HS-27A (cell line): Measurements from ENCODE around the gene PTPRT.

Experiments
- DNase-seq: peaks from one replicate; pipeline ENCODE4 v3.0.0-alpha.2; 2012; ENCODE audit warnings: low read depth, missing footprints

The PTPRT gene

GRCh38 chr20:42611889-42612837 lies 577.5 kb downstream of the PTPRT start:
- DNase-seq = no peak

DNA sequence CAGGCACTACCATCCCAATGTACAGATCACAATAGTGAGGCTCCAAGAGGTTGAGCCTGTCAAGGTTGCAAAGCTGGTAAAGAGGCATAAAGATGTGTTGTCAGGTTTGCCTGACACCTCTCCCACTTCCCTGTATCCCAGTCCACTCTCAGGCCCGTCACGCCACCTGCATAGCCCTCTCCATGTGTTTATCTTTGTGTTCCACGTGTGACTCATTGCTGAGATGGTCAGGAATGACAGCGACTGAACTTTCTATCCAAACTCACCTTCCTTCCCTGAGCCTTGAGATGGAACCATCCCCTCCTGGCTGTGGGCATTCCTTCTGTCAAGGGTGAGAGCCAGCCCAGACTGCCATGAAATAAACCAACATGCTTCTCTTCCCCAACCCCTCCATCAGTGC lies 578.3 kb downstream of the PTPRT start:
- DNase-seq = no peak

DNA sequence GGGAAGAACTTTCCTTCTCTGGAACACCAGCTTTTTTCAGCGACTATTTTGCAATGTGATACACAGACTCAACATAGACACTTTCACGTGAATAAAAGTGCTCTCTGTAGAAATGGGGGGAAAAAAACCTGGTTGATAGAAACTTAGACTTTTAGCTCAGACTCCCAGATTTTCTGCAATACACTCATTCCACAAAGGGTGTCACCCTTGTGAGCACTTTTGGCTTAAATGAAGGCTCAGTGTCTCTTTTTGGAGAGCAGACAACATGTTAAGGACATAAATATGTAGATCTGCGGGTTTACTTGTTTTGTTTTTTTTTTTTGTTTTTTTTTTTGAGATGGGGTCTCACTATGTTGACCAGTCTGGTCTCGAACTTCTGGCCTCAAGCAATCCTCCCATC lies 579.6 kb downstream of the PTPRT start:
- no peak for DNase-seq

DNA sequence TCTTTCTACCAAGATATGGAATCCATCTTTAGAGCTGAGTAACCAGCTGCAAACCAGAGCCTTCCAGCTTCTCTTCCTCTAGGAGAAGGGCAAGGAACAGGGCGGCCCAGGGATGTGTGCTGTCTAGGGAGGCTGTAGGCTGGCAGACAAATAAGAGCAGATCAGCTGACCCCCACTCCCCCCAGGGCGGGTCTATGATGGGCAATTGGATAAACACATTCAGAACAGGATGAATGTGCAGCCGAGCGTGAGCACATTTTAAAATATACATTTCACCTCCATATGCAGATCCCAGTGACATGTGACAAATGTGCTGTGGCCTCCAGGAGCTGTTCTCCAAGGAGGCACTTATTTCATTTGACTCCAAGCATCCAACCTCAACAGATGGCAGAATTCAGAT lies 580.1 kb downstream of the PTPRT start:
- no peak for DNase-seq

DNA sequence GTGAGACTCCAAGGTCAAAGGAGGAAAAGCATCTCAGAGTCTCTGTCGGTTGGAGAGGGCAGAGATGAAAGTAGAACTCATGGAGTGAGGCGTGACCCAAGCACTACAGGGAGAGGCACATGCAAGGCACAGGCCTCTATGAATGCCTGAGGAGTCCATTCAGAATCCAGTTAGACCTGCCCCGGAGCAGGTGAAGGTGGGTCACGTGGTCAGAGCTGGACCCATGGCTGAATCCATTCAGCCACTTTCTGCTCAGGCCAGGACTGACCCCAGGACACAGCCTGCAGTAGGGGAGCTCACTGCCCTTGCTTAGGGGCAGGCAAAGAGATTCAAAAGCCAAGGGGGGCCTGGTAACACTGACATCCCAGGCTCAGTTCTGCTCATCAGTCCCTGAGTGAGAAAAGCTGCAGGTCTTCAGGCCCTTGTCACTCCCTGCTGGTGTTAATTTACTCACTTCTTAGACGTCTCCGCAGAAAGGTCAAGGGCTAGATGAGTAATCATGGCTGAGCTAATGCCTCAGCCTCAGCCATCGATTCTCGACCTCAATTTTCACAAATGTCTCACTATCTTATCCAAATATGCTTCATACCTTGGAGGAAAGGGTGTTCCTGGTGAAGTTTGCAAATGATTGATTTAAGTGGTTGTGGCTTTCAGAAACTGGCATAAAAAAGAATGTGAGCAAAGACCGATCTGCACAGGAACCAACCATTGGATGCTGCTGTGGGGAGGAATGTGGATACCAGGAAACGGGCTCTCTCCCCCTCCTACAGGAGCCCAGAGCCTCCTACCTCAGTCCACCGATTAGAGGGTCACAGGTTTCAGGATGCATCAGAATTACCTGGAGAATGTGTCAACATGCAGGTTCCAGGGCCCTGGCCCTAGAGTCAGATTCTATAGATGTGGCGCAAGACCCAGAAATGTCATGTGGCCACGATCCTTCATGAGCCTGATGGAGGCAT lies 584.4 kb downstream of the PTPRT start:
- no peak for DNase-seq

DNA sequence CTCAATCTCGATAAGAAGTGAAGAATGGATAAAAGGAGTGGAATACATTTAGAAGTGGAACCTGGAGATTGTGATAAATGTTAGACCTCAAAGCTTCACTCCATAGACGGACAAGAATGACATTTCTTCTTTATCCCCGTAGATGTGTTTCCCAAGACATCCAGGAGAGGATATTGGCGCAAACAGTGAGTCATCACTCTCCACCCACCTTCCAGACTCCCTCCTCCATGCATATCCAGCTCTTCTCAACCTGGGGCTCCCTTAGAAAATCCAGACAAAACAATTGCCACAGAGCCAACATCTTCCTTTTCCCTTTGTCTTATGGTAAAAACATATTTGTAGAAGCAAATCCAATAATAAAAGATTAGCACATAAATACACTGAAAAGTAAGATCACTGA lies 586.1 kb downstream of the PTPRT start:
- no peak for DNase-seq

GRCh38 chr20:42598581-42598980 lies 591.1 kb downstream of the PTPRT start:
- DNase-seq = no peak

DNA sequence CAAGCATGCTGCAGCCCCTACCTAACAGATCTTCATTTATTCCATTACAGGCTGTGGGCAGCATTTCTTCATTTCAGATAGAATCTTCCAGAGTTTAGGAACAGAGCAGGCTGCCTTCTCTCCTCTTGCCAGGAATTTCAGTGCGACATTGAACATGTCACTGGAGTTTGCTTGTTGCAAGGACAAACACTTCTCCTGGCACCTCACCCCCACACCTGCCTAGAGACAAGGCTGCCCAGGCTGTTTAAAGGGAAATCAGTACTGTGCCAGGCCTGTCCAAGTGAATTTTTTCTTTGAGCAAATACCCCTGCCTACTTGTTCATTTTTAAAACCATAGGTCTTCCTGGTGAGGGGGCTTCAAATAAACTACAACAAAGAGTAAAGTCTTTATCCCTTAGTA lies 594.1 kb downstream of the PTPRT start:
- DNase-seq = no peak

GRCh38 chr20:42594659-42595058 lies 595.0 kb downstream of the PTPRT start:
- no peak for DNase-seq

- no peak for DNase-seq
Measured at GRCh38 chr20:42594011-42594410, 595.7 kb downstream of the PTPRT start.

DNA sequence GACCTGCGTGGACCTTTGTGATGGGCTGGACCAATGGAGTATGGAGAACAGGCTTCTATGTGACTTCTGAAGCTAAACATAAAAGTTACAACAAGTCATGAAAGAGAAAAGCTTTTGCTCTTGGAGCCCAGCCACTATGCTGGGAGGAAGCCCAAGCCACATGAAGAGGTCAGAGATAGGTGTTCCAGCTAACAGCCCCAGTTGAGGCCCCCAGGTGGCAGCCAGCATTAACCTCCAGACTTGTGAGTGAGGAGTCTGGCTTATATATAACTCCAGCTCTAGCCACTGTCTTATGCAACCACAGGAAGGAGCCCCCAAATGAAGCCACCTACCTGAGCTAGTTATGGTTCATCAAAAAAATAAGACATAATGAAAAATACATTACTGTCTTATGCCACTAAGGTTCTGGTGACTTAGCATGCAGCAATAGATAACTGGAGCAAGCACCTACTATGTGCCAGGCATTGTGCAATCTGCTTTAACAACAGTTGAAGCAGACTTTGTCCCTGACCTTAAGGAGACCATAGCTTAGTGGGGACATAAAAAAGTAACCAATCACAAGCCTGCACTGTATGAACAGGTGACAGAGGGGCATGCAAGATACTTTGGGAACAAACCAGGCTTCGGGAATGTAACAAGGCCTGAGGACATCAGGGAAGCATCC lies 599.6 kb downstream of the PTPRT start:
- no peak for DNase-seq

DNA sequence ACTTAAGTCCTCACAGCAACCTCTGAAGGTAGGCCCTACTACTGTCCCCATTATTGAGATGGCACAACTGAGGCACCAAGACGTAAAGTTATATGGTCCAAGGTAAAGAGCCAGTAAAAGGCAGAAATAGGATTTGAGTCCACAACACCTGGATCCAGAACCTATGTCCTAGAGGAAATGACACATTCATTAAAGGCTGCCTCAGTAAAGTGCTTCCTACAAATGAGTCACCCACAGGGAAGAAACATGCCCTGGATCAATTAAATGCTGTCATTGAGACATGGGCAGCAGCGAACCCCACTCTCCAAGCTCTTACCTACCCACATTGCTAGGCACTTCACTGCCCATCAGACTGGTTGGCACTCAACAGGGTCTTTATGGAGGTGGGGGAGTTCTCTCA lies 600.9 kb downstream of the PTPRT start:
- no peak for DNase-seq

DNA sequence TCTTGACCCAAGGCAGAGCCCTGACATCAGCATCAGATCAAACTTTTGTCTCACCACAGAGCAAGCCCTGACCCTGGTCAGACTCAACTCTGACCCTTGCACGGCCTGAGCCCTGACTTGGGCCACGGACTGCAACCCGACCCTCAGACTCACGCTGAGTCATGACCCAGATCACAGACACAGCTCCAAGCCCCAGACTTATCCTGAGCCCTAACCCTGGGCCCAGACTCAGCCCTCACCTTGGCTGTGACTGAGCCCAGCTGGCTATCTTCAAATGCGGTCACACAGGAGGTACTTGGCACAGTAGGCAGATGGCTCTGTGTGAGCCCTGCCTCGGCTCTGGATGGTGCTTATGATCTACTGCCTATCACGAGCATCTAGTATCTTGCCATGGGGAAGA lies 602.3 kb downstream of the PTPRT start:
- no peak for DNase-seq

DNA sequence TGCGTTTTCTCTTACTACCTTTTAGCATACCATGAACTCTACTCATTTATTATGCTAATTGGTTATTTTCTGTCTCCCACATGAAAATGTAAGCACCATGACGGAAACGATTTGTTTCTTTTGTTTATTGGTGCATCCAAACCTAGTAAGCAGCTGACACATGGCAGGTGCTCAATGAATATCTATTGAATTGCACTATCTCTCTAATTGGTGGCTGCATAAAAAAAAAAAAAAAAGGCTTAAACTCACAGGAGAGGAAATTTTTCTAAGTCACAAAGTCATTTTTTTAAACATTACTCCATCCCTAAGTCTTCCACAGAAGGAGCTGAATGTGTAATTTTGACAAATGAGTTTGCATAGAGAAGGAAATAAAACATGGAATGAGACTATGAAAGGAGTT lies 608.4 kb downstream of the PTPRT start:
- no peak for DNase-seq

GRCh38 chr20:42576167-42576566 lies 613.5 kb downstream of the PTPRT start:
- no peak for DNase-seq

DNA sequence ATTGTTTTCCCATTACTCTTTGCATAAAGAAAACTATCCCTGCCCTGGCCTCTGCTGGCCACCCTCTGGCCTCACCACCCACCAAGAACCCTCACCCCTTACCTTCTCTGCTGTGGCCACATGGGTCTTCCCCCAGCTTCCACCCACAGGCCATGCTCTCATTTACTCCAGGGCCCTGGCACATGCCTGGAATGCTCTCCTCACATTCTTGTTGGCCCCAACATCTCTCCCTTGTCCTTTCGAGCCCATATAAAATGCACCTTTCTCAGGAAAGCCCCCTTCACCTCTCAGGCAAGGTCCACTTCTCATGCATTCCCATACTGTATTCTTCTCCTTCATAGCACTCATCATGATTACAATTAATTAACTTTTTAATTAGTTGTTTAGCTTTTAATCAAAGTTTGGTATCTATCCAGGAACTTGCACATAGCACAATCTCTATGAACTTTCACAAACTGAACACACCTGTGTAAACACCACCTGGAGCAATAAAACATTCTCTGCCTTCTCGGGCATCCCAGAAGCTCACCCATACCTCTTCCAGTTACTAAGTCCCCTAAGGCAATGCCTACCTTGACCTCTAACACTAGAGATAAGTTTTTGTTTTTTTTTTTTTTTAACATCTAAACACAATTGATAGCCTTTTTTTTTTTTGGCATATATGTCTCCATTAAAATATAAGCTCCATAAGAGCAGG lies 617.2 kb downstream of the PTPRT start:
- DNase-seq = no peak

DNA sequence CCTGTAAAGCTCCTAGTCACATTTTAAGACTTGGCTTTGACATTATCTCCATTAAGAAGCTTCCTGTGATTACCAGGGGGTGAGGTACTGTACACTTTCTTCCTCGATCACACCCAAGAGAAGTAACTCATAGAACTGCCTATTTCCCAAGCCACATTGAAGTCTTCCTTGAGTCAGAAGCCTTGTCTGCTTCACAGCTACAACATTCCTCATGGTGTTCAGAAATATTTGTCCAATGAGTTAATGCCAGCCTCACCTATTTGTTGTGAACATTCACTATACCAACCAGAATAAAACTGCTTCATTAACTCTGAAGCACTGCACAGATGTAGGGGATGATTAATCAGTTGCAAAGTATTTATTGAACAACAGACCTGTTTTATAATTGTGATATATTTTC lies 622.3 kb downstream of the PTPRT start:
- no peak for DNase-seq

- no peak for DNase-seq
Measured at GRCh38 chr20:42565235-42565995, 624.3 kb downstream of the PTPRT start.

DNA sequence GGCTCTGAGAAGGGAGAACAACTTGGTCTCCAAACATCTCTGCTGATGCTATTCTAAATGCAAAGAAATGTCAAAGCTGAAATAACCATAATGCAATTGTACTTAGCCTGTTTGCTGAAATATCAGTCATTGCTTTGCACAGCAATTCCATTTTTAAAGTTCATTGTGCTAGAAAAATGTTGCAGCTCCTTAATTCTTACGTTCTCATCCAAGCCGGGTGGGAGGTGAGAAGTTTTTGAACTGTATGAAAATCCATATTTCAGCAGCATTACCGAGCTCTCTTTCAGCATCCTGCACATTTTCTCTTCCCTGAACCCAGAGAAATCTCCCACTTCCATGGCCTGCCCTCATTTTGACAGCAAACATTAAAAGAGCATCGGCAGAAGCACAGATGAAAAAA lies 630.0 kb downstream of the PTPRT start:
- DNase-seq = no peak

DNA sequence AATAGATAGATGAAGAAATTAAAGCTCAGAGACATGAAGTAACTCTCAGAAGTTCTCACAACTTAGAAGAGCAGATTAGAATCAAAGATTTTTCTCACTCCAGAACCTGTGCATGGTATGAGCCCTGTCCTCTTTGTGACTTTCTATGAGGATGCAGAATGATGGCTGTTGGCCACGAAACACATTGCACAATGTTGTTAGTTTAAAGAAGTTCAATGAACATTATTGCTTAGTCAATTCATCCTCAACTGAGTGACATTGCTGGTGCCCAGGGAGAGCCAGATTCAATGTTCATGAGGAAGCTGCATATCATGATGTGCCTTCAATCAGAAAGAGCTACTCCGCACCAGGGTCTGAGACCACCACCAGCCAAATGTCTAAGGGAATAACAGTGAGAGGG lies 633.1 kb downstream of the PTPRT start:
- no peak for DNase-seq

- DNase-seq = no peak
Measured at GRCh38 chr20:42553374-42553773, 636.3 kb downstream of the PTPRT start.
